DMS79 treated with DMSO at 0.1 percent for 48 hours (cell line): ENCODE measurements around the gene PRKCD.

Source experiments
- DNase-seq: peaks from one replicate; lab custom pipeline; 2025; lab: John Stamatoyannopoulos, UW

PRKCD gene

GRCh38 chr3:53160660-53161449, at the start of gene PRKCD:
TSS of gene PRKCD (plus strand) at chr3:53161209. CDS start at chr3:53178423, 17,214 bp downstream.
- DNase-seq, result peak; percentile 10

- no peak for DNase-seq
Observed at GRCh38 chr3:53111822-53112221, 49.2 kb upstream of the PRKCD start.

GRCh38 chr3:53113293-53114010, 47.6 kb upstream of the PRKCD start:
- DNase-seq, result no peak

- peak; percentile 54 for DNase-seq
Observed at GRCh38 chr3:53114011-53114400, 47.0 kb upstream of the PRKCD start.

GRCh38 chr3:53114412-53115074, 46.5 kb upstream of the PRKCD start:
- no peak for DNase-seq

GRCh38 chr3:53116956-53117355, 44.1 kb upstream of the PRKCD start:
- DNase-seq, result no peak

- DNase-seq, result no peak
Observed at GRCh38 chr3:53120336-53120735, 40.7 kb upstream of the PRKCD start.

- no peak for DNase-seq
Observed at GRCh38 chr3:53122255-53122932, 38.6 kb upstream of the PRKCD start.

GRCh38 chr3:53122933-53123305, 38.1 kb upstream of the PRKCD start:
- no peak for DNase-seq

GRCh38 chr3:53123510-53123909, 37.5 kb upstream of the PRKCD start:
- no peak for DNase-seq

GRCh38 chr3:53123953-53124352, 37.1 kb upstream of the PRKCD start:
- no peak for DNase-seq

GRCh38 chr3:53126601-53127000, 34.4 kb upstream of the PRKCD start:
- DNase-seq, result no peak

GRCh38 chr3:53129344-53129743, 31.7 kb upstream of the PRKCD start:
- no peak for DNase-seq

GRCh38 chr3:53130179-53131061, 30.6 kb upstream of the PRKCD start, which contains the start of gene RFT1:
TSS of gene RFT1 (minus strand) at chr3:53130435. CDS start at chr3:53130400, 35 bp downstream.
- peak; percentile 81 for DNase-seq

GRCh38 chr3:53131096-53131495, 29.9 kb upstream of the PRKCD start:
- DNase-seq, result no peak

- DNase-seq, result no peak
Observed at GRCh38 chr3:53132347-53132746, 28.7 kb upstream of the PRKCD start.

- DNase-seq, result peak; percentile 79
Observed at GRCh38 chr3:53134631-53135232, 26.3 kb upstream of the PRKCD start.

GRCh38 chr3:53137221-53137620, 23.8 kb upstream of the PRKCD start:
- peak; percentile 9 for DNase-seq

- no peak for DNase-seq
Observed at GRCh38 chr3:53137835-53138446, 23.1 kb upstream of the PRKCD start.
